Measurements from ENCODE around the gene KRTAP9-7.

Gene KRTAP9-7

DNA sequence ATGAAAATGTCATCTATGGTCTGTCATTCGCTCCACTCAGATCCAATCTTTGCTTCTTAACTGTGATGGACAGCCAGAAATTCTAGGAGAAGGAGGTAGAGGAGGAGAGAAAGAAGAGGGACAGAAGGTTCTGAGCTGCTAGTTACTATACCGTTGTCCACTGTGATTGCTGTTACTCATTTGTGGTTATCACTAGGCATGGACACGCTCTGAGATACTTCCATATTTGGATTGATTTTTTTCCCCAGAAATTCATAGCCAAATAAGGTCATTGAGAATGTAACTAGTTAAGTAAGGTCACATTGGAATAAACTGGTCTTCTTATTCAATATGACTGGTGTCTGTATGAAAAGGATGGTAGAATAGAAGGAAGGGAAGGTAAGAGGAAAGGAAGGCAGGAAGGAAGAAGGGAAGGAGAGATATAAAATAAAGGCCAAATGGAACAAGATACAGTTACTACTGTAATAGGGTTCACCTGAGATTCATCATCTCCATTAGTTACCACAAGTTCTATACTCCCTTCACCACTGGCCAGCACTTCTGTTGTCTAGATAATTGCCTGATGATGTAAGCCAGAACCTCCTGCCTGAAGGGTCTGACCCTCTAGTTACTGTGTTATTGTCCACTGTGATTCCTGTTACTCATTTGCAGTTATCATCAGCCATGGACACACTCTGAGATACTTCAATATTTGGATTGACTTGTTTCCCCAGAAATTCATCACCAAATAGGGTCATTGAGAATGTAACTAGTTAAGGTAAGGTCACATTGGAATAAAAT is 2.9 kb downstream of the KRTAP9-7 start:
- Histone ChIP-seq H3K27me3 (ENCODE audit: control insufficient read depth, insufficient read depth, low read length) (peaks cover 21% of the 10 kb centered on the region; the same call in 1 of the 2 replicates), H3K9ac (ENCODE audit: low read length) (no peak overlapping the region), H3K36me3 (ENCODE audit: control insufficient read depth, insufficient read depth, low read length) (no peaks in the 10 kb centered on the region), H3K4me3 (ENCODE audit: low read depth, low read length) (no peak overlapping the region), H3K9me3 (ENCODE audit: control insufficient read depth, insufficient read depth, low read depth, low read length) (no peaks in the 10 kb centered on the region), H3K4me1 (ENCODE audit: control insufficient read depth, insufficient read depth, low read length) (no peaks in the 10 kb centered on the region), H3K27ac (ENCODE audit: low read depth, low read length) (no peak overlapping the region)

DNA sequence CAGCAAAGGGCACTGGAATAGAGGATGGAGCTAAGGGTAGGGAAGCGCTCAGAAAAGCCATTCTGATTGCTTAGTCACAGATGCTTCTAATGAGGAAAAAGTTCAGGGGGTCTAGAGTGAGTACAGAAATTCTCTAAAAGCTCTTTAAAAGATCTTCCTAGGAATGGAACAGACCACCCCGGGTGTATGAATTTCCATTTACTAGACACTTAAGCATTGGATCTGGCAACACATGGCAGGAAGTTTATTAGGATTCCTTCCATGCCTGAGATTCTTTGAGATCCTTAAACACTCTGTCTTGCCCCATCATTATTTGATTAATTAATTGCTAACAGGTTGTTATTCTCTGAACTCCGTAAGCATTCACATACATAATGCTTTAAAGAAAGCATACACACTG is 8.5 kb downstream of the KRTAP9-7 start:
- H3K27ac ChIP-seq (ENCODE audit: low read depth, low read length), result no peak overlapping the region

GRCh38 chr17:41284546-41284945 is 9.0 kb downstream of the KRTAP9-7 start:
- Histone ChIP-seq H3K4me3 (ENCODE audit: low read depth, low read length) (no peak overlapping the region), H3K36me3 (ENCODE audit: control insufficient read depth, insufficient read depth, low read length) (no peaks in the 10 kb centered on the region), H3K4me1 (ENCODE audit: control insufficient read depth, insufficient read depth, low read length) (peaks cover 5% of the 10 kb centered on the region; the same call in 1 of the 2 replicates), H3K9ac (ENCODE audit: low read length) (no peak overlapping the region), H3K27ac (ENCODE audit: low read depth, low read length) (no peak overlapping the region), H3K9me3 (ENCODE audit: control insufficient read depth, insufficient read depth, low read depth, low read length) (no peaks in the 10 kb centered on the region), H3K27me3 (ENCODE audit: control insufficient read depth, insufficient read depth, low read length) (no peaks in the 10 kb centered on the region)

More for the DNA sequence above, 8.5 kb downstream of the KRTAP9-7 start:
- Histone ChIP-seq H3K9me3 (ENCODE audit: control insufficient read depth, insufficient read depth, low read depth, low read length) (no peaks in the 10 kb centered on the region), H3K9ac (ENCODE audit: low read length) (no peak overlapping the region), H3K36me3 (ENCODE audit: control insufficient read depth, insufficient read depth, low read length) (no peaks in the 10 kb centered on the region), H3K4me3 (ENCODE audit: low read depth, low read length) (no peak overlapping the region), H3K27me3 (ENCODE audit: control insufficient read depth, insufficient read depth, low read length) (no peaks in the 10 kb centered on the region), H3K4me1 (ENCODE audit: control insufficient read depth, insufficient read depth, low read length) (peaks cover 5% of the 10 kb centered on the region; the same call in 1 of the 2 replicates)

GRCh38 chr17:41287050-41287449 is 11.6 kb downstream of the KRTAP9-7 start:
- Histone ChIP-seq H3K9ac (ENCODE audit: low read length) (no peak overlapping the region), H3K4me1 (ENCODE audit: control insufficient read depth, insufficient read depth, low read length) (peaks cover 5% of the 10 kb centered on the region; the same call in 1 of the 2 replicates), H3K27me3 (ENCODE audit: control insufficient read depth, insufficient read depth, low read length) (no peaks in the 10 kb centered on the region), H3K9me3 (ENCODE audit: control insufficient read depth, insufficient read depth, low read depth, low read length) (no peaks in the 10 kb centered on the region), H3K27ac (ENCODE audit: low read depth, low read length) (no peak overlapping the region), H3K4me3 (ENCODE audit: low read depth, low read length) (no peak overlapping the region), H3K36me3 (ENCODE audit: control insufficient read depth, insufficient read depth, low read length) (no peaks in the 10 kb centered on the region)

DNA sequence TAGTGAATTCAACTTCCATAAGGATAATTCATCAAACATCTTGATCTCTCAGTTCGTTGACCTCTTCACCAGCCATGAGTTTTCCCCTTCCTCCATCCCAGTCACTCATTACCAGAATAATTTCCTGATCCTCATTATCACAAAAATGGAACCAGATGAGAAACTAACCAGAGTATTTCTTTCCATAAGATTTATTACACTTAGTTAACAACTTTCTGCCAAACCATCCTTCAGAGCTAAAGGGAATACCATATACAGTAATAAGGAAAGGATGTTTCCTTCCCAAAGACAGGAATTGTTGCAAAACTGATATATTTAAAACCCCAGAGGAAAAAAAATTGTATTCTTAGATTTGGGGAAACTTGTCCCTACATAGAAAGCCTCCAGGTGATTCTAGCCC is 18.5 kb downstream of the KRTAP9-7 start:
- no peak overlapping the region for H3K9ac ChIP-seq (ENCODE audit: low read length)
- no peaks in the 10 kb centered on the region for H3K9me3 ChIP-seq (ENCODE audit: control insufficient read depth, insufficient read depth, low read depth, low read length)
- H3K4me1 ChIP-seq (ENCODE audit: control insufficient read depth, insufficient read depth, low read length), result no peaks in the 10 kb centered on the region
- H3K27ac ChIP-seq (ENCODE audit: low read depth, low read length), result no peak overlapping the region
- H3K36me3 ChIP-seq (ENCODE audit: control insufficient read depth, insufficient read depth, low read length), result no peaks in the 10 kb centered on the region
- H3K27me3 ChIP-seq (ENCODE audit: control insufficient read depth, insufficient read depth, low read length), result no peaks in the 10 kb centered on the region
- no peak overlapping the region for H3K4me3 ChIP-seq (ENCODE audit: low read depth, low read length)

DNA sequence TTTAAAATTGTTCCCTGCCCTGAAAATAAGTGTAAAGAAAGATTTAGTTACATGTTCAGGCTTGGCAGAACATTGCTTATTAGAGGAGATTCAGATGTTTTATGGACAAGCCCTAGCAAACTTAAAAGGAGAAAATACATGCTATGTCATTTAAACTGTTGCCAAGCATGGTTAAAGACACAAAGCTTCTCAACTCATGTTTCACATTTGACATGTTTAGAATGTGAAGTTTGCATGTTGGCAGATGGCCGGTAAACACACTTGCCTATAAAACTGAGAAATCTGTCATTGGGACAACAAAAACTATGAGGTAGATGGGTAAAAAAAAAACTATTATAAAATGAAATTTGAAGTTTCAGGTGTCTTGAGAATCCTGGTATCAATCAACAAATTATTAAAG is 21.3 kb downstream of the KRTAP9-7 start:
- Histone ChIP-seq H3K27me3 (ENCODE audit: control insufficient read depth, insufficient read depth, low read length) (no peaks in the 10 kb centered on the region), H3K27ac (ENCODE audit: low read depth, low read length) (no peak overlapping the region), H3K4me3 (ENCODE audit: low read depth, low read length) (no peak overlapping the region), H3K4me1 (ENCODE audit: control insufficient read depth, insufficient read depth, low read length) (no peaks in the 10 kb centered on the region), H3K36me3 (ENCODE audit: control insufficient read depth, insufficient read depth, low read length) (no peaks in the 10 kb centered on the region), H3K9ac (ENCODE audit: low read length) (no peak overlapping the region), H3K9me3 (ENCODE audit: control insufficient read depth, insufficient read depth, low read depth, low read length) (no peaks in the 10 kb centered on the region)

GRCh38 chr17:41298458-41299135 is 23.1 kb downstream of the KRTAP9-7 start:
- Histone ChIP-seq H3K4me1 (ENCODE audit: control insufficient read depth, insufficient read depth, low read length) (no peaks in the 10 kb centered on the region), H3K9me3 (ENCODE audit: control insufficient read depth, insufficient read depth, low read depth, low read length) (no peaks in the 10 kb centered on the region), H3K27ac (ENCODE audit: low read depth, low read length) (no peak overlapping the region), H3K9ac (ENCODE audit: low read length) (no peak overlapping the region), H3K36me3 (ENCODE audit: control insufficient read depth, insufficient read depth, low read length) (no peaks in the 10 kb centered on the region), H3K4me3 (ENCODE audit: low read depth, low read length) (peak overlapping the region; percentile 28; the same call in 1 of the 2 replicates), H3K27me3 (ENCODE audit: control insufficient read depth, insufficient read depth, low read length) (no peaks in the 10 kb centered on the region)

DNA sequence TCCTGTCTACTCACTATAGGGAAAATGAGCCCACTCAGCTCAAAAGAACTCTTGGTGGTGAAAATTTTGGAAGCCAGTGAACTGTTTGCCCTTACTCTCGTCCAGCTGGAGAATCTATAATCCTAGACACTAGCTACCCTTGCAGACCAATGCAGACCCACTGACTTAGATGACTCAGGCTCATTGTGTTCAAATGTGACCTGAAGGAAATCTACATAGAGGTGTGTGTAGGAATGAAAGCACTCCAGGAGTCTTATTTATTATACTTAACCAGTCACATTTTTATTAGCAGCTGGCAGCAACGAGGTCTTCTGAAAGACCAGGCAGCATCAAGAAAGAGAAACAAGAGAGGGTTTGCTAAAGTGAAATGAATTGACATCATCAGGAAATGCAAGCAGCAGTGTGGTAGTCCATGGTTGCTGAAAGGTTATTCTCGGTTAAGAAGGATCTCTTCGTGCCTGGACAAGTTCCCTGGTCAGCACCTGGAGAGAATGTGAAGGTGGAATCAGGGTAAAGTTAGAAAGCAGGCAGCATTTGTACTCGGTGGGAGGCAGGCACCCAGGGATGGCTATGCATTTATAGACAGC is 25.8 kb downstream of the KRTAP9-7 start:
- H3K27ac ChIP-seq (ENCODE audit: low read depth, low read length), result no peak overlapping the region
- H3K4me1 ChIP-seq (ENCODE audit: control insufficient read depth, insufficient read depth, low read length), result no peaks in the 10 kb centered on the region

GRCh38 chr17:41301916-41302901 is 26.7 kb downstream of the KRTAP9-7 start, which contains the start of gene KRTAP29-1:
KRTAP29-1 (minus strand) TSS chr17:41302851; CDS start chr17:41302851, 0 bp downstream.
- H3K9me3 ChIP-seq (ENCODE audit: control insufficient read depth, insufficient read depth, low read depth, low read length), result no peaks in the 10 kb centered on the region
- H3K27me3 ChIP-seq (ENCODE audit: control insufficient read depth, insufficient read depth, low read length), result no peaks in the 10 kb centered on the region
- H3K4me1 ChIP-seq (ENCODE audit: control insufficient read depth, insufficient read depth, low read length), result no peaks in the 10 kb centered on the region
- H3K9ac ChIP-seq (ENCODE audit: low read length), result no peak within 1 kb of the TSS
- no peak within 1 kb of the TSS for H3K27ac ChIP-seq (ENCODE audit: low read depth, low read length)
- no peak within 1 kb of the TSS for H3K4me3 ChIP-seq (ENCODE audit: low read depth, low read length)
- H3K36me3 ChIP-seq (ENCODE audit: control insufficient read depth, insufficient read depth, low read length), result no peaks in the 10 kb centered on the region

More for the DNA sequence above, 25.8 kb downstream of the KRTAP9-7 start:
- Histone ChIP-seq H3K4me3 (ENCODE audit: low read depth, low read length) (no peak overlapping the region), H3K9me3 (ENCODE audit: control insufficient read depth, insufficient read depth, low read depth, low read length) (no peaks in the 10 kb centered on the region), H3K27me3 (ENCODE audit: control insufficient read depth, insufficient read depth, low read length) (no peaks in the 10 kb centered on the region), H3K9ac (ENCODE audit: low read length) (no peak overlapping the region), H3K36me3 (ENCODE audit: control insufficient read depth, insufficient read depth, low read length) (no peaks in the 10 kb centered on the region)

- H3K4me3 ChIP-seq (ENCODE audit: low read depth, low read length), result no peak overlapping the region
- no peaks in the 10 kb centered on the region for H3K9me3 ChIP-seq (ENCODE audit: control insufficient read depth, insufficient read depth, low read depth, low read length)
- H3K4me1 ChIP-seq (ENCODE audit: control insufficient read depth, insufficient read depth, low read length), result no peaks in the 10 kb centered on the region
- H3K9ac ChIP-seq (ENCODE audit: low read length), result no peak overlapping the region
- H3K27me3 ChIP-seq (ENCODE audit: control insufficient read depth, insufficient read depth, low read length), result no peaks in the 10 kb centered on the region
- H3K36me3 ChIP-seq (ENCODE audit: control insufficient read depth, insufficient read depth, low read length), result no peaks in the 10 kb centered on the region
- H3K27ac ChIP-seq (ENCODE audit: low read depth, low read length), result no peak overlapping the region
Observed at GRCh38 chr17:41302981-41303380, 27.5 kb downstream of the KRTAP9-7 start.

All from HUES6 (cell line).